ENCODE data around the gene MBOAT7.
"Not testable (repeated sequence)": the region's sequence is repeated elsewhere in the genome, so short reads cannot be mapped to it uniquely, and the experiment has no call there.

MBOAT7 gene

DNA sequence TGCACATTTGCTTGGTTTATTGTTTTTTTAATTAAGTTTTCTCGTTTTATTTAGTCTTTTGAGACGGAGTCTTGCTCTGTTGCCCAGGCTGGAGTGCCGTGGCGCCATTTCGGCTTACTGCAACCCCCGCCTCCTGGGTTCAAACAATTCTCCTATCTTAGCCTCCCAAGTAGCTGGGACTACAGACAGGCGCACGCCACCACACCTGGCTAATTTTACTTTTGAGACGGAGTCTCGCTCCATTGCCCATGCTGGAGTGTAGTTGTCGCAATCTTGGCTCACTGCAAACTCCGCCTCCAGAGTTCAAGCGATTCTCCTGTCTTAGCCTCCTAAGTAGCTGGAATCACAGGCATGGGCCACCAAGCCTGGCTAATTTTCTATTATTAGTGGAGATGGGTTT is 12.6 kb upstream of the MBOAT7 start:
- Mint-ChIP-seq H3K27me3 (ENCODE audit: low read depth, poor library complexity) (peaks cover 8% of the 10 kb centered on the region), H3K4me3 (peak overlapping the region; percentile 94), H3K27ac (peak overlapping the region; percentile 100), H3K9me3 (no peaks in the 10 kb centered on the region), H3K4me1 (peaks cover 66% of the 10 kb centered on the region), H3K36me3 (ENCODE audit: low read depth) (peaks cover 66% of the 10 kb centered on the region)
- TF ChIP-seq, protein P1, sequence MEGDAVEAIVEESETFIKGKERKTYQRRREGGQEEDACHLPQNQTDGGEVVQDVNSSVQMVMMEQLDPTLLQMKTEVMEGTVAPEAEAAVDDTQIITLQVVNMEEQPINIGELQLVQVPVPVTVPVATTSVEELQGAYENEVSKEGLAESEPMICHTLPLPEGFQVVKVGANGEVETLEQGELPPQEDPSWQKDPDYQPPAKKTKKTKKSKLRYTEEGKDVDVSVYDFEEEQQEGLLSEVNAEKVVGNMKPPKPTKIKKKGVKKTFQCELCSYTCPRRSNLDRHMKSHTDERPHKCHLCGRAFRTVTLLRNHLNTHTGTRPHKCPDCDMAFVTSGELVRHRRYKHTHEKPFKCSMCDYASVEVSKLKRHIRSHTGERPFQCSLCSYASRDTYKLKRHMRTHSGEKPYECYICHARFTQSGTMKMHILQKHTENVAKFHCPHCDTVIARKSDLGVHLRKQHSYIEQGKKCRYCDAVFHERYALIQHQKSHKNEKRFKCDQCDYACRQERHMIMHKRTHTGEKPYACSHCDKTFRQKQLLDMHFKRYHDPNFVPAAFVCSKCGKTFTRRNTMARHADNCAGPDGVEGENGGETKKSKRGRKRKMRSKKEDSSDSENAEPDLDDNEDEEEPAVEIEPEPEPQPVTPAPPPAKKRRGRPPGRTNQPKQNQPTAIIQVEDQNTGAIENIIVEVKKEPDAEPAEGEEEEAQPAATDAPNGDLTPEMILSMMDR (IDR thresholded peaks at IDR 0.05) = no peak
- no peak for DNase-seq

DNA sequence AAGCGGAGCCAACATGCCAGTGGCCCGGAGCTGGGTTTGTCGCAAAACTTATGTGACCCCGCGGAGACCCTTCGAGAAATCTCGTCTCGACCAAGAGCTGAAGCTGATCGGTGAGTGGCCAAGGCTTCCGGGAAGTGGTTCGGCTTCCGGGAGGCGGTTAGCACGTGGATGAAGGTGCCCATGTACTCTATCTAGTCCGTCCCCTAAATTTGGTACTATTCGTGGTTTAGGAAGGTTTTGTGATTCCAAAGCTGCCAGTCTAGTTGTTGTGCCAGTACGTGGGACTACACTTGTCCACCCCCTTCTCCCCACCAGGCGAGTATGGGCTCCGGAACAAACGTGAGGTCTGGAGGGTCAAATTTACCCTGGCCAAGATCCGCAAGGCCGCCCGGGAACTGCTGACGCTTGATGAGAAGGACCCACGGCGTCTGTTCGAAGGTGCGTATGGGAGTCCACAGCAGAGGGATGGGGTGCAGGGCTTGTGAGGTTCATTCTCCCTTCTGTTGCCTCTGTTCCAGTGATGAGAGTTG is 11.9 kb upstream of the MBOAT7 start:
- H3K27me3 Mint-ChIP-seq (ENCODE audit: low read depth, poor library complexity) = peaks cover 8% of the 10 kb centered on the region
- TF ChIP-seq, protein P1 (IDR thresholded peaks at IDR 0.05) = no peak
- DNase-seq = no peak
- H3K4me1 Mint-ChIP-seq = peaks cover 60% of the 10 kb centered on the region
- peaks cover 63% of the 10 kb centered on the region for H3K36me3 Mint-ChIP-seq (ENCODE audit: low read depth)
- no peaks in the 10 kb centered on the region for H3K9me3 Mint-ChIP-seq
- H3K4me3 Mint-ChIP-seq = peak overlapping the region; percentile 94
- H3K27ac Mint-ChIP-seq = peak overlapping the region; percentile 100

DNA sequence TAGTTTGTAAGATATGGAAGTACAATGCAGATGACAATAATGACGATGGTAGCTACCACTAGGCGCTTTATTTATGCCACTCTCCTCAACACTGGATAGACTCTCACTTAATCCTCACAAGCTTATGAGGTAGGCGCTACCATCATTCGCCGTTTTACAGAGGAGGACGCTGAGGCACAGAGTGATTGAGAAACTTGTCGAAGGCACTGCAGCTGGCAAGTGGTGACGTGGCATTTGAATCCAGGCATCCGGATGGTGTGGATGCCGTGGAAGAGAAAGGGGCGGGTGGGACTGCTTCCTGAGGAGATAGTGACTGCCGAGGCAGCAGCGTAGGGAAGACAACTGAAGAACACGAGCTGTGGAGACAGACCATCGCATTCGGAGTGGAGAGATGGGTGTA is 10.0 kb upstream of the MBOAT7 start:
- Mint-ChIP-seq H3K4me3 (peak overlapping the region; percentile 77), H3K36me3 (ENCODE audit: low read depth) (peaks cover 59% of the 10 kb centered on the region), H3K27me3 (ENCODE audit: low read depth, poor library complexity) (peaks cover 5% of the 10 kb centered on the region), H3K9me3 (no peaks in the 10 kb centered on the region), H3K27ac (peak overlapping the region; percentile 98), H3K4me1 (peaks cover 43% of the 10 kb centered on the region)
- DNase-seq = no peak
- TF ChIP-seq, protein P1 (IDR thresholded peaks at IDR 0.05) = no peak

DNA sequence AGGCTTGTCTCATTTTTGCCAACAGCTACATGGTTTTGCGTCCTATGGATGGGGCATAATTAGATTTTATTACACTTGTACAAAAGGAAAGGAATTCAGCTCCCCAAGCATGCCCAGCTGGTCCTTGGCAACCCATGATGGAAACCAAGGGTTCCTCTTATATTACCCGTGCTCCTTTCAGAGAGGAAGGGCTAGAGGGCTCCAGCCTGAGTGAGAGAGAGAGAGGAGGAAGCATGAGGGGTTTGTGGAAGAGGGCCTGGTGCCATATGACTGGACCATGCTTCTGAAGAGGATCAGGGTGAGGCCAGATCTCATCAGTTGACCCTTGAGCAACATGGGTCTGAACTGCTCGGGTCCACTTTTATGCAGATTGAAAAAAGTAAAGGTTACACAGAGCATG is 7.7 kb upstream of the MBOAT7 start:
- Mint-ChIP-seq H3K36me3 (ENCODE audit: low read depth) (peaks cover 52% of the 10 kb centered on the region), H3K27ac (peak overlapping the region; percentile 31), H3K27me3 (ENCODE audit: low read depth, poor library complexity) (peaks cover 5% of the 10 kb centered on the region), H3K4me1 (peaks cover 37% of the 10 kb centered on the region), H3K4me3 (no peak overlapping the region), H3K9me3 (no peaks in the 10 kb centered on the region)
- TF ChIP-seq, protein P1 (IDR thresholded peaks at IDR 0.05) = no peak
- DNase-seq = no peak

DNA sequence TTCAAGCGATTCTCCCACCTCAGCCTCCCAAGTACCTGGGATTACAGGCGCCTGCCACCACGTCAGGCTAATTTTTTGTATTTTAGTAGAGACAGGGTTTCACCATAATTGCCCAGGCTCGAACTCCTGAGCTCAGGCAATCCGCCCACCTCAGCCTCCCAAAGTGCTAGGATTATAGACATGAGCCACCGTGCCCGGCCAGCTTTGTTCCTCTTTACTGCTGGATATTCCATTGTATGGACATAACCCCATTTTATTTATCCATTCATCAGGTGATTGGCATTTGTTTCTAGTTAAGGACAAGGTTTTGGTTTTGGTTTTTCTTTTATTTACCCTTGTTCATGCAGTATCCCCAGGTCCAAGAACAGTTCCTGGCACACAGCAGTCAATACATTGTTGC is 7.2 kb upstream of the MBOAT7 start:
- DNase-seq = no peak
- Mint-ChIP-seq H3K27me3 (ENCODE audit: low read depth, poor library complexity) (peaks cover 7% of the 10 kb centered on the region), H3K27ac (peak overlapping the region; percentile 79), H3K4me3 (no peak overlapping the region), H3K36me3 (ENCODE audit: low read depth) (peaks cover 46% of the 10 kb centered on the region), H3K9me3 (no peaks in the 10 kb centered on the region), H3K4me1 (peaks cover 37% of the 10 kb centered on the region)
- TF ChIP-seq, protein P1 (IDR thresholded peaks at IDR 0.05) = no peak

DNA sequence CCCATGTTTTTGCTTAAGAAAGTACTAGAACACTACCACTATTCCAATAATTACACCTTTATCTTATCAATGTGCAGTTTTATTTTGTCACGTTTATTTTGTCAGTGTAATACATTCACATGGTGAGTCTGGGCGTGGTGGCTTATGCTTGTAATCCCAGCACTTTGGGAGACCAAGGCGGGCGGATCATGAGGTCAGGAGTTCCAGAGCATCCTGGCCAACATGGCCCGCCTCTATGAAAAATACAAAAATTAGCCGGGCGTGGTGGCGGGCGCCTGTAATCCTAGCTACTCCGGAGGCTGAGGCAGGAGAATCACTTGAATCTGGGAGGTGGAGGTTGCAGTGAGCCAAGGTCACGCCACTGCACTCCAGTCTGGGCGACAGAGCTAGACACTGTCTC is 5.1 kb upstream of the MBOAT7 start:
- not testable (repeated sequence) for DNase-seq; H3K4me3 Mint-ChIP-seq; H3K9me3 Mint-ChIP-seq; H3K27ac Mint-ChIP-seq; H3K27me3 Mint-ChIP-seq (ENCODE audit: low read depth, poor library complexity)
- peaks cover 28% of the 10 kb centered on the region for H3K4me1 Mint-ChIP-seq
- peaks cover 38% of the 10 kb centered on the region for H3K36me3 Mint-ChIP-seq (ENCODE audit: low read depth)
